GM12878 (cell line): ENCODE measurements around the gene TBX15. TPM values are rescaled to one million over a fixed set of nuclear protein-coding genes. Genes with fewer than 3 reads are reported as not detected.

ENCODE experiments used
- ATAC-seq: fragments of 200-7000 bp; cut with Tn5 transposase; 3 replicates; pipeline ENCODE4 v1.9.1; 2020; ENCODE audit warnings: mild to moderate bottlenecking, moderate library complexity
- BruUV-seq: library from RNA; stranded (reverse); fragments of 400-500 nt; replicated peaks from 2 replicates; lab custom pipeline; 2021; lab: Mats Ljungman, UMichigan
- CTCF ChIA-PET: fragments of 300-600 bp; sonication (Branson Sonifier 250); formaldehyde crosslinking; extraction: SDS; loops from one replicate; lab custom pipeline; 2021; ENCODE audit warnings: inconsistent platforms; lab: Yijun Ruan, JAX
- POLR2A ChIA-PET: fragments of 350-600 bp; formaldehyde crosslinking; extraction: SDS; loops from one replicate; lab custom pipeline; 2021; ENCODE audit warnings: inconsistent platforms; lab: Charles Lee
- RAD21 ChIA-PET: fragments of 300-600 bp; sonication (Branson Sonifier 250); formaldehyde crosslinking; loops from one replicate; lab custom pipeline; 2023; ENCODE audit warnings: antibody characterized with exemption; ENCODE audit not compliant: unreplicated experiment; lab: Charles Lee
- SMC1A ChIA-PET: fragments of 300-600 bp; sonication (Branson Sonifier 250); formaldehyde crosslinking; loops from one replicate; lab custom pipeline; 2023; ENCODE audit not compliant: unreplicated experiment, uncharacterized antibody; lab: Charles Lee
- DNase-seq: peaks from one replicate; pipeline ENCODE4 v3.0.0-alpha.2; 2011; ENCODE audit warnings: low read depth, low spot score
- FAIRE-seq: peaks from 3 replicates; lab custom pipeline; 2011; peaks lifted over from hg19 to GRCh38; lab: Jason Lieb, UNC
- H2AFZ ChIP-seq: 2 replicates; pipeline ENCODE4 v1.6.0; 2011; ENCODE audit warnings: low read depth, low read length, control low read depth; ENCODE audit not compliant: control insufficient read depth
- H3K27ac ChIP-seq: 2 replicates; pipeline ENCODE4 v1.5.1; 2011; ENCODE audit warnings: control low read depth; ENCODE audit not compliant: control insufficient read depth, insufficient read depth
- H3K27me3 ChIP-seq, 2 experiments: replicated peaks in 1 of 2; 2 replicates each; pipeline versions ENCODE4 v1.6.0 to v1.6.1; 2011; ENCODE audit warnings: low read length in 1 of 2; ENCODE audit not compliant: control insufficient read depth in 2 of 2, insufficient read depth in 2 of 2
- H3K36me3 ChIP-seq, 2 experiments: 2 replicates each; pipeline ENCODE4 v1.5.1; 2011; ENCODE audit warnings: low read length in 1 of 2; ENCODE audit not compliant: control insufficient read depth in 2 of 2, insufficient read depth in 2 of 2
- H3K4me1 ChIP-seq: 2 replicates; pipeline ENCODE4 v1.6.1; 2011; ENCODE audit warnings: mild to moderate bottlenecking, low read length, moderate library complexity, mixed read lengths; ENCODE audit not compliant: control insufficient read depth, insufficient read depth
- H3K4me2 ChIP-seq: 2 replicates; pipeline ENCODE4 v1.6.0; 2011; ENCODE audit warnings: control low read depth; ENCODE audit not compliant: control insufficient read depth, insufficient read depth
- H3K4me3 ChIP-seq: fragments of 200-600 bp; sonication (generic); 2 replicates; pipeline ENCODE4 v1.5.1; 2016
- H3K79me2 ChIP-seq: 2 replicates; pipeline ENCODE4 v1.6.0; 2011; ENCODE audit warnings: low read length; ENCODE audit not compliant: control insufficient read depth, insufficient read depth
- H3K9ac ChIP-seq: 2 replicates; pipeline ENCODE4 v1.8.0; 2011; ENCODE audit warnings: low read length, control low read depth, mixed read lengths; ENCODE audit not compliant: control insufficient read depth, insufficient read depth
- H3K9me3 ChIP-seq: replicated peaks from 3 replicates; pipeline ENCODE4 v1.5.1; 2011; ENCODE audit warnings: mild to moderate bottlenecking, low read length; ENCODE audit not compliant: control insufficient read depth, insufficient read depth
- H4K20me1 ChIP-seq: 2 replicates; pipeline ENCODE4 v1.6.0; 2011; ENCODE audit not compliant: control insufficient read depth, insufficient read depth
- EZH2 ChIP-seq: IDR thresholded peaks from 2 replicates; pipeline ENCODE4 v1.6.1; 2012; ENCODE audit warnings: low read depth, mild to moderate bottlenecking, control low read depth, inconsistent platforms, low read length, borderline replicate concordance; ENCODE audit not compliant: control insufficient read depth
- HDAC6 ChIP-seq: fragments of 200-600 bp; sonication (generic); IDR thresholded peaks from one replicate; pipeline ENCODE4 v1.8.0; 2017; ENCODE audit warnings: antibody characterized with exemption; ENCODE audit not compliant: unreplicated experiment
- KAT2A ChIP-seq: conservative IDR thresholded peaks from 2 replicates; pipeline ENCODE4 v1.6.1; 2011; ENCODE audit warnings: low read depth, low read length; ENCODE audit not compliant: control insufficient read depth
- MEF2B ChIP-seq: fragments of 450-650 bp; IDR thresholded peaks from 2 replicates; pipeline ENCODE4 v1.6.1; 2018; ENCODE audit warnings: mild to moderate bottlenecking, moderate library complexity; ENCODE audit not compliant: partially characterized antibody, poor library complexity, severe bottlenecking
- NFYA ChIP-seq: IDR thresholded peaks from 2 replicates; pipeline ENCODE4 v1.6.1; 2011; ENCODE audit warnings: low read depth, mild to moderate bottlenecking, low read length, improper control_type of control experiment, borderline replicate concordance
- RAD21 ChIP-seq: IDR thresholded peaks from 2 replicates; pipeline ENCODE4 v1.6.1; 2011; ENCODE audit warnings: mild to moderate bottlenecking, low read depth, low read length, moderate library complexity; ENCODE audit not compliant: insufficient read depth
- SMARCA5 ChIP-seq: fragments of 450-650 bp; IDR thresholded peaks from 2 replicates; pipeline ENCODE4 v1.6.1; 2017; ENCODE audit warnings: mild to moderate bottlenecking
- YY1 ChIP-seq: IDR thresholded peaks from 2 replicates; pipeline ENCODE4 v1.6.1; 2011; ENCODE audit warnings: low read depth, mild to moderate bottlenecking, low read length
- in situ Hi-C: fragments of 300-500 bp; cut with MboI; formaldehyde crosslinking; loops from 9 replicates; pipeline ENCODE4 v1.14.3; 2018; ENCODE audit warnings: mixed read lengths
- intact Hi-C: fragments of 100-400 bp; cut with micrococcal nuclease; formaldehyde crosslinking; loops from one replicate; pipeline ENCODE4 v1.14.2; 2022; ENCODE audit not compliant: unreplicated experiment
- polyA plus RNA-seq, 11 experiments: library from polyadenylated mRNA; depleted of rRNA in 4 of 11; unstranded in 6 of 11; stranded (reverse) in 5 of 11; fragments of >200 nt; fragmentation: Nextera tagmentation in 4 of 11; fragmentation: Illumina TruSeq in 1 of 11; extraction: Ambion mirVana in 4 of 11; extraction: Trizol in 1 of 11; gene quantifications; 1 replicate in 1 of 11; 2 replicates in 10 of 11; pipeline versions ENCODE4 v1.2.1 to v1.2.3, GENCODE V29; 2011 to 2016; ENCODE audit warnings: inconsistent platforms in 2 of 11, missing spikeins in 2 of 11, low read depth in 1 of 11
- total RNA-seq, 4 experiments: library from RNA; depleted of rRNA in 3 of 4; stranded (reverse); fragments of >200 nt in 3 of 4; fragmentation: Illumina TruSeq in 1 of 4; extraction: Trizol in 1 of 4; gene quantifications; 2 replicates each; pipeline versions ENCODE4 v1.2.1 to v1.2.3, GENCODE V29; 2013 to 2021
- TF ChIP-seq, protein P1 (sequence below): fragments of 450-650 bp; IDR thresholded peaks from 2 replicates; pipeline ENCODE4 v1.6.1; 2017; ENCODE audit warnings: mild to moderate bottlenecking, moderate library complexity
- TF ChIP-seq, protein P2 (sequence below): fragments of 450-650 bp; IDR thresholded peaks from 2 replicates; pipeline ENCODE4 v1.6.1; 2016; ENCODE audit warnings: mild to moderate bottlenecking, moderate library complexity, borderline replicate concordance

Gene TBX15
- total and polyA plus RNA-seq, 10 of the 15 experiments (the other 5 are each of a cell fraction or from before 2014, with no cell fraction given) = 0.64 to 9.4 (median 0.99) TPM

DNA sequence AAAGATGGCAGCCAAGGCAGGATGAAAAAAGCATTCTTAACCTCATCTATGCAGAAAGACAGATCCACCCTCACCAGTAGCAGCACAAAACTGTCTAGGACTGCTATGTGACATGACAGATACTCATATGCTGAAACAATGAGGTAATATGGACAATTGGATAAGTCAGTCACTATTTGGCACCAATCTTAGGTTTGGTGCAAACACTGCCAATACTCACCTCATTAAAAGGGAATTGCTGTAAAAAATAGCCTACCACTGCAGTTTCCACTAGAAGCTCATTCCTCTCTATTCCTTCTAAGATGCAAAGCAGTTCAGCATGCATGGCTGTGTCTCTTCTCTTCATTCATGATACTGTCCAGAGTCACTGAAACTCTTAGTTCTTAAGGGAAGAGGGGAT lies 91.7 kb downstream of the TBX15 start:
- ChIA-PET CTCF (no interaction called here), RAD21 (no interaction called here), SMC1A (interaction anchor here (1.1 to 1.9 kb wide), 3 partner anchors 13 to 16 kb away, joined by 3 to 8 read pairs (median 7); no protein-coding TSS in a partner anchor), POLR2A (no interaction called here)
- Histone ChIP-seq H3K27ac (no peak overlapping the region), H3K4me2 (no peak overlapping the region), H3K4me3 (no peak overlapping the region), H3K9me3 (no peaks in the 10 kb centered on the region), H3K27me3 (no peaks in the 10 kb centered on the region), H3K9ac (no peak overlapping the region), H3K79me2 (no peaks in the 10 kb centered on the region), H4K20me1 (no peaks in the 10 kb centered on the region), H3K4me1 (no peaks in the 10 kb centered on the region), H3K36me3 (no peaks in the 10 kb centered on the region), H2AFZ (no peak overlapping the region)
- in situ Hi-C loops = no loop called here
- DNase-seq (no peak), FAIRE-seq (no peak), ATAC-seq (no peak)
- intact Hi-C loops = no loop called here
- TF ChIP-seq EZH2 (no peak), SMARCA5 (no peak), YY1 (no peak), NFYA (no peak), RAD21 (no peak), KAT2A (no peak), MEF2B (no peak), HDAC6 (no peak)
- TF ChIP-seq, protein P1, sequence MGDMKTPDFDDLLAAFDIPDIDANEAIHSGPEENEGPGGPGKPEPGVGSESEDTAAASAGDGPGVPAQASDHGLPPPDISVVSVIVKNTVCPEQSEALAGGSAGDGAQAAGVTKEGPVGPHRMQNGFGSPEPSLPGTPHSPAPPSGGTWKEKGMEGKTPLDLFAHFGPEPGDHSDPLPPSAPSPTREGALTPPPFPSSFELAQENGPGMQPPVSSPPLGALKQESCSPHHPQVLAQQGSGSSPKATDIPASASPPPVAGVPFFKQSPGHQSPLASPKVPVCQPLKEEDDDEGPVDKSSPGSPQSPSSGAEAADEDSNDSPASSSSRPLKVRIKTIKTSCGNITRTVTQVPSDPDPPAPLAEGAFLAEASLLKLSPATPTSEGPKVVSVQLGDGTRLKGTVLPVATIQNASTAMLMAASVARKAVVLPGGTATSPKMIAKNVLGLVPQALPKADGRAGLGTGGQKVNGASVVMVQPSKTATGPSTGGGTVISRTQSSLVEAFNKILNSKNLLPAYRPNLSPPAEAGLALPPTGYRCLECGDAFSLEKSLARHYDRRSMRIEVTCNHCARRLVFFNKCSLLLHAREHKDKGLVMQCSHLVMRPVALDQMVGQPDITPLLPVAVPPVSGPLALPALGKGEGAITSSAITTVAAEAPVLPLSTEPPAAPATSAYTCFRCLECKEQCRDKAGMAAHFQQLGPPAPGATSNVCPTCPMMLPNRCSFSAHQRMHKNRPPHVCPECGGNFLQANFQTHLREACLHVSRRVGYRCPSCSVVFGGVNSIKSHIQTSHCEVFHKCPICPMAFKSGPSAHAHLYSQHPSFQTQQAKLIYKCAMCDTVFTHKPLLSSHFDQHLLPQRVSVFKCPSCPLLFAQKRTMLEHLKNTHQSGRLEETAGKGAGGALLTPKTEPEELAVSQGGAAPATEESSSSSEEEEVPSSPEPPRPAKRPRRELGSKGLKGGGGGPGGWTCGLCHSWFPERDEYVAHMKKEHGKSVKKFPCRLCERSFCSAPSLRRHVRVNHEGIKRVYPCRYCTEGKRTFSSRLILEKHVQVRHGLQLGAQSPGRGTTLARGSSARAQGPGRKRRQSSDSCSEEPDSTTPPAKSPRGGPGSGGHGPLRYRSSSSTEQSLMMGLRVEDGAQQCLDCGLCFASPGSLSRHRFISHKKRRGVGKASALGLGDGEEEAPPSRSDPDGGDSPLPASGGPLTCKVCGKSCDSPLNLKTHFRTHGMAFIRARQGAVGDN = no peak
- TF ChIP-seq, protein P2, sequence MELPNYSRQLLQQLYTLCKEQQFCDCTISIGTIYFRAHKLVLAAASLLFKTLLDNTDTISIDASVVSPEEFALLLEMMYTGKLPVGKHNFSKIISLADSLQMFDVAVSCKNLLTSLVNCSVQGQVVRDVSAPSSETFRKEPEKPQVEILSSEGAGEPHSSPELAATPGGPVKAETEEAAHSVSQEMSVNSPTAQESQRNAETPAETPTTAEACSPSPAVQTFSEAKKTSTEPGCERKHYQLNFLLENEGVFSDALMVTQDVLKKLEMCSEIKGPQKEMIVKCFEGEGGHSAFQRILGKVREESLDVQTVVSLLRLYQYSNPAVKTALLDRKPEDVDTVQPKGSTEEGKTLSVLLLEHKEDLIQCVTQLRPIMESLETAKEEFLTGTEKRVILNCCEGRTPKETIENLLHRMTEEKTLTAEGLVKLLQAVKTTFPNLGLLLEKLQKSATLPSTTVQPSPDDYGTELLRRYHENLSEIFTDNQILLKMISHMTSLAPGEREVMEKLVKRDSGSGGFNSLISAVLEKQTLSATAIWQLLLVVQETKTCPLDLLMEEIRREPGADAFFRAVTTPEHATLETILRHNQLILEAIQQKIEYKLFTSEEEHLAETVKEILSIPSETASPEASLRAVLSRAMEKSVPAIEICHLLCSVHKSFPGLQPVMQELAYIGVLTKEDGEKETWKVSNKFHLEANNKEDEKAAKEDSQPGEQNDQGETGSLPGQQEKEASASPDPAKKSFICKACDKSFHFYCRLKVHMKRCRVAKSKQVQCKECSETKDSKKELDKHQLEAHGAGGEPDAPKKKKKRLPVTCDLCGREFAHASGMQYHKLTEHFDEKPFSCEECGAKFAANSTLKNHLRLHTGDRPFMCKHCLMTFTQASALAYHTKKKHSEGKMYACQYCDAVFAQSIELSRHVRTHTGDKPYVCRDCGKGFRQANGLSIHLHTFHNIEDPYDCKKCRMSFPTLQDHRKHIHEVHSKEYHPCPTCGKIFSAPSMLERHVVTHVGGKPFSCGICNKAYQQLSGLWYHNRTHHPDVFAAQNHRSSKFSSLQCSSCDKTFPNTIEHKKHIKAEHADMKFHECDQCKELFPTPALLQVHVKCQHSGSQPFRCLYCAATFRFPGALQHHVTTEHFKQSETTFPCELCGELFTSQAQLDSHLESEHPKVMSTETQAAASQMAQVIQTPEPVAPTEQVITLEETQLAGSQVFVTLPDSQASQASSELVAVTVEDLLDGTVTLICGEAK = no peak
- no TSS peak for BruUV-seq
